T follicular helper cell (primary cell): ENCODE data around the gene CEP57L1.
"Not testable (repeated sequence)": the region's sequence is repeated elsewhere in the genome, so short reads cannot be mapped to it uniquely, and the experiment has no call there.

Experiments
- DNase-seq: peaks from one replicate; pipeline ENCODE4 v3.0.0-alpha.2; 2020; ENCODE audit warnings: low read depth

The CEP57L1 gene

GRCh38 chr6:109073344-109074132, 21.8 kb upstream of the CEP57L1 start:
- peak; percentile 38 for DNase-seq

- no peak for DNase-seq
These were observed 21.2 kb upstream of the CEP57L1 start for GRCh38 chr6:109074133-109074415.

- DNase-seq: no peak
These were observed 19.4 kb upstream of the CEP57L1 start for GRCh38 chr6:109075934-109076333.

GRCh38 chr6:109076377-109076776, 18.9 kb upstream of the CEP57L1 start:
- DNase-seq: no peak

DNA sequence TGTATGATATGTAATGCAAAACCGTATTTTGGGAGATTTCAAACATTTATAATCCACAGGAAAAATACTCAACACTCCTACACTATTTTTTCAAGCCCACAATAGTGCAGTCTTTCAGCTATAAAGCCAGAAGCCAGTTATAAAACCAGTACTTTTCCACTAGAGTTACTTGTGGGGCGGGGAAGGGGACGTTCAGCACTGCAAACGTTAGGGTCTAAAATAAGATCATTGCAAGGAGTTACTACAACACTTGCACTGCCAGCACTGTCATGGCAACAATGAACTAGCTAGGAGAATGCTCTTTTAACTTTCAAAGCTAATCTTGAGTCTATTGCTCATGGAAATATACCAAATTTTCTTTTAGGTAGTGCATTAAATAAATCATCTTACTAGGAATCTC, 15.3 kb upstream of the CEP57L1 start:
- DNase-seq: no peak

- DNase-seq: no peak
These were observed 14.3 kb upstream of the CEP57L1 start for GRCh38 chr6:109081026-109081425.

DNA sequence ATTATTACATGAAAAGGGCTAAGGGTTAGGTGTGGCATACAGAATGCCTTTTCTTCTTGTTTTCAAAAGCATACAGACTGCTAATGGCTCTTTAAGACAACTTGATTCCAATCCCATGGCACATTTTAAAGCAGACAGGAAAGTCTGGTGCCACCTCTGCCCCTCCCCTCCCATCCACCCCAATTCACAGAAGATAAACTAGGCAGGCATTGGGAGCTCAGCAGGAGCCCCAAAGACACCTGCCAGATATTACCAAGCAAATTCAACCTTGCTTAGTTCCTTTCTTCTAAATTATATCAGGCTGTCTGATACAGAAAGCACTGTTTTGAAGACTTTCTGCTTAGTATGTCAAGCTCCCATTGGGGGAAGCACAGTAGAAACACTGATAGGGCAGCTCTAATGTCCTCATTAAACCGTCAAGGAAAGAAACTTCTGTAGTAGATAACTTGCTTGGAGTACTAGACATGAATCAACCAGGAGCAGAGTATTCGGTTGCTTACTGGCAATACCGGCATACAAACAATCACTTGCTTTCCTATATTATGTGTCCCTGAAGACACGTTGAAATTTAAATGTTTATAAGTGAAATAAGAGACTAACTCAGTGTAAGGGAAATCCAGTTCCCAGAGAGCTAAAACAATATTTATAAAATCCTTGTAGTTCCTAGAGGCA, 13.7 kb upstream of the CEP57L1 start:
- DNase-seq: no peak

- no peak for DNase-seq
These were observed 13.1 kb upstream of the CEP57L1 start for GRCh38 chr6:109082188-109082577.

DNA sequence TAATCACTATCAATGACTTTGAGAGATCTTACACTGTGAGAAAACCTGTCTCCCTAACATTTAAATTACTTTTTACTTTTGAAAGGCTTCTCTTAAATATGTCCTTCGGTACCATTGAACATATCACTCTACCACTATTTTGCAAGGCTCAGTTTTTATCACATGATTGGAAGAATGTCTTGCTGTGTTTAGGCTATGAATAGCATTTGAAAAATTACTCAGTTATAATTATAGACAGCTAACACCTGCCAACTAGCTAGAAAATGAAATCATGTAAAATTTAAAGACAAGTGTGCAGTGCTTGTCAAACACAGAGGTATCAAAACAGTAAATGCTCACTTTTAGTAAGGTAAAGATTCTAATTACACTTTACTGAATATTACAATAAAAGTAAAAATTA, 11.7 kb upstream of the CEP57L1 start:
- no peak for DNase-seq

DNA sequence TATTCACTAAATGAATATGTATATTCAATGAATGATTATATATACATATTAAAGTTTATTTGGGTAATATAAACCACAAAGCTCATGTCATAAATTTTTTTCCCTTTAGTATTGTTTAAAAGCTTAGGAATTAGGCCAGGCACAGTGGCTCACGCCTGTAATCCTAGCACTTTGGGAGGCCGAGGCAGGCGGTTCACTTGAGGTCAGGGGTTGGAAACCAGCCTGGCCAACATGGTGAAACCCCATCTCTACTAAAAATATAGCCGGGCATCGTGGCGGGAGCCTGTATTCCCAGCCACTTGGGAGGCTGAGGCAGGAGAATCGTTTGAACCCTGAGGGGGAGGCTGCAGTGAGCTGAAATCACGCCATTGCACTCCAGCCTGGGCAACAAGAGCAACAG, 11.2 kb upstream of the CEP57L1 start:
- DNase-seq: not testable (repeated sequence)

- no peak for DNase-seq
These were observed 7.5 kb upstream of the CEP57L1 start for GRCh38 chr6:109087661-109088264.

- DNase-seq: no peak
These were observed 6.3 kb upstream of the CEP57L1 start for GRCh38 chr6:109088995-109089394.

DNA sequence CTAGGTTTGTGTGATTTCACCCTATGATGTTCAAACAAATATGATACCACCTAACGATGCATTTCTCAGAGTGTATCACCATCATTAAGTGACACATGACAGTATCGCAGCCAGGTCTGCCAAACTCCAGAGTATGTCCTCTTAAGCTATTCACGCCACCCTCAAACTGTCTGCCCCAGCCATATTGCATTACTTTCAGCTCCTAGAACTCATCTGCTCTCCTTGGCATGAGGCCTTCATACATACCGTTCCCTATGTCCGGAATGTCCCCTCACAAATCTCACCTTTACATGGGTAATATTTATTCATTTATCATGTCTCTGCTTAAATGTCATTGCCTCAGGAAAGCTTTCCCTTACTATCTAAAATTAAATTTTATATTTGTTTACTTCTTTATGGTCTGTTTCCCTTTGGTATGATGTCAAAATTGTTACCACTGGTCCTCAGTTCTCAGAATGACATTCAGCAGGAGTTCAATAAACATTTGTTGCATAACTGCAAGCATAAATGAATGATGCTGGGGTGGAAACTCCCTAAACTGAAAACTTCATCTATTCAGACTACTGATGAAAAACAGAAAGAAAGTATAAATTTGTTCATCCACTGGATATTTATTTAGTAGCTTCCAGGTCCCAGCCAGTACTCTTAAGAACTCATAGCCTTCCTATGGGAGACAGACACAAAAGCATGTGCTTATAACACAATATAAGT, 3.8 kb upstream of the CEP57L1 start:
- DNase-seq: no peak

DNA sequence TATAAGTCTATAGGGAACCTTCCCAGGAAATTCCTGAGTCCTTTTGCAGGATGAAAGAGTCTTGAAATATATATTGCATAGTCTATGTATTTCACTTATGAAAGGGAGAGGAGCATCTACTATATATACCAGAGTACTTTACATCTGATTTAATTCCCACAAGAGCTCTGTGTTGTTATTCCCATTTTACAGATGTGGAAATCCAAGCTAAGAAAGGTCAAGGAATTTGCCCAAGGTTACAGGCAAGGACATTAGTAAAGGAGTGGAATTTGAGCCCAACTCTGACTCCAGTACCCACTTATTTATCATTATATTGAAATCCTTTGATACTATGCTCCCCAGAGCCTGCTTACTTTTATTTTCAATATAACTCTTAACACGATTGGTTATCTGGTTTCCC, 3.2 kb upstream of the CEP57L1 start:
- DNase-seq: no peak

GRCh38 chr6:109093732-109094415, 1.4 kb upstream of the CEP57L1 start:
- no peak for DNase-seq

GRCh38 chr6:109094416-109095035, 781 bp upstream of the CEP57L1 start, which contains the start of gene SESN1:
TSS of gene SESN1 (minus strand) at chr6:109094846. CDS start at chr6:109094073, 773 bp downstream.
- peak; percentile 76 for DNase-seq

- no peak for DNase-seq
These were observed 453 bp downstream of the CEP57L1 start for GRCh38 chr6:109095835-109096084.

- DNase-seq: no peak
These were observed 901 bp downstream of the CEP57L1 start for GRCh38 chr6:109096208-109096607.

DNA sequence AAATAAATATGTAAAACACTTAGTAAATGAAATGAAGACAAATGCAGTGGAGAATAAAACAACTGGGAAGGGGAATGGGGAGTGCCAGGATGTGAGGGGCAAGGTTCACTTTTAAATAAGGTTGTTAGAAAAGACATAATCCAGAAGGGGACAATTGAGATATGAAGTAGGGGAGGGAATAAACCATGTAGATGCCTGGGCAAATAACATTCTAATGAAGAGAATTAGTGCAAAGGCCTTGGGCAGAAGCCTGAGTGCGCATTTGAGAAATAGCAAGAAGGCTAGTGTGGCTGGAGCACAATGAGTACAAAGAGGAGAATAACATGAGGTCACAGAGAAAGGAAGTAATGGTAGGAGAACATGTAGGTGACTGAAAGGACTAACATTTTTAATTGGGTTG, 2.4 kb downstream of the CEP57L1 start:
- no peak for DNase-seq

GRCh38 chr6:109102762-109103161, 7.5 kb downstream of the CEP57L1 start:
- DNase-seq: no peak

GRCh38 chr6:109103942-109104341, 8.6 kb downstream of the CEP57L1 start:
- no peak for DNase-seq

DNA sequence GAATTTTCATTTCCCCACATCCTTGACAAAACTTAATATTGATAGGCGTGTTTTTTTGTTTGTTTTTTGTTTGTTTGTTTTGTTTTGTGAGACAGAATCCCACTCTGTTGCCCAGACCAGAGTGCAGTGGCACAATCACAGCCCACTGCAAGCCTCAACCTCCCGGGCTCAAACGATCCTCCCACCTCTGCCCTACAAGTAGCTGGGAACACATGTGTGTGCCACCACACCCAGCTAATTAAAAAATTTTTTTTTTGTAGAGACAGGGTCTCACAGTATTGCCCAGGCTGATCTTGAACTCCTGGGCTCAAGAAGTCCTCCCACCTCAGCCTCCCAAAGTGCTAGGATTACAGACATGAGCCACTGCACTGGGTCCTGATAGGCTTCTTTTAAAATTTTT, 9.2 kb downstream of the CEP57L1 start:
- no peak for DNase-seq
